H9 (cell line): ENCODE results near the gene CRB3. TPM values are rescaled to one million over a fixed set of nuclear protein-coding genes. Genes with fewer than 3 reads are reported as not detected.

Source experiments
- DNase-seq: peaks from one replicate; pipeline ENCODE4 v3.0.0-alpha.2; 2017
- H2AFZ ChIP-seq: one replicate; pipeline ENCODE4 v1.6.1; 2013; ENCODE audit warnings: mild to moderate bottlenecking, low read length, control low read depth, moderate library complexity
- H2AK5ac ChIP-seq: 2 replicates; pipeline ENCODE4 v1.6.1; 2013; ENCODE audit warnings: low read length, control low read depth, mixed read lengths; ENCODE audit not compliant: insufficient read length
- H2BK120ac ChIP-seq: one replicate; pipeline ENCODE4 v1.6.1; 2013; ENCODE audit warnings: low read depth, mild to moderate bottlenecking, low read length, control low read depth, inconsistent platforms; ENCODE audit not compliant: poor library complexity, severe bottlenecking
- H2BK12ac ChIP-seq: 2 replicates; pipeline ENCODE4 v1.6.1; 2013; ENCODE audit warnings: low read length, control low read depth, mixed read lengths, low read depth; ENCODE audit not compliant: insufficient read length
- H2BK15ac ChIP-seq: 2 replicates; pipeline ENCODE4 v1.6.1; 2013; ENCODE audit warnings: low read depth, low read length, control low read depth
- H2BK20ac ChIP-seq: one replicate; pipeline ENCODE4 v1.6.1; 2013; ENCODE audit warnings: low read depth, mild to moderate bottlenecking, low read length, control low read depth, inconsistent platforms; ENCODE audit not compliant: poor library complexity, severe bottlenecking
- H2BK5ac ChIP-seq: 2 replicates; pipeline ENCODE4 v1.6.1; 2013; ENCODE audit warnings: low read length, control low read depth, mixed read lengths; ENCODE audit not compliant: insufficient read length
- H3K14ac ChIP-seq: 2 replicates; pipeline ENCODE4 v1.6.1; 2013; ENCODE audit warnings: low read length, control low read depth; ENCODE audit not compliant: insufficient read depth
- H3K18ac ChIP-seq: 2 replicates; pipeline ENCODE4 v1.6.1; 2013; ENCODE audit warnings: low read depth, mild to moderate bottlenecking, mixed read lengths, low read length, control low read depth; ENCODE audit not compliant: insufficient read length
- H3K23ac ChIP-seq: 2 replicates; pipeline ENCODE4 v1.6.1; 2013; ENCODE audit warnings: low read length, control low read depth, mixed read lengths, low read depth; ENCODE audit not compliant: insufficient read length
- H3K23me2 ChIP-seq: 2 replicates; pipeline ENCODE4 v1.6.1; 2013; ENCODE audit warnings: low read depth, mild to moderate bottlenecking, mixed read lengths, low read length, control low read depth; ENCODE audit not compliant: insufficient read length, poor library complexity, severe bottlenecking
- H3K27ac ChIP-seq: 2 replicates; pipeline ENCODE4 v1.5.1; 2013; ENCODE audit warnings: low read length, control low read depth, mixed read lengths, low read depth; ENCODE audit not compliant: insufficient read length
- H3K27me3 ChIP-seq: 2 replicates; pipeline ENCODE4 v1.6.1; 2013; ENCODE audit warnings: low read length, control low read depth, inconsistent platforms; ENCODE audit not compliant: insufficient read depth
- H3K4ac ChIP-seq: 2 replicates; pipeline ENCODE4 v1.6.1; 2013; ENCODE audit warnings: low read depth, mild to moderate bottlenecking, control low read depth, inconsistent platforms, low read length, moderate library complexity
- H3K4me1 ChIP-seq: 2 replicates; pipeline ENCODE4 v1.6.1; 2013; ENCODE audit warnings: low read length, control low read depth, inconsistent platforms; ENCODE audit not compliant: insufficient read depth
- H3K4me2 ChIP-seq: 2 replicates; pipeline ENCODE4 v1.6.1; 2013; ENCODE audit warnings: low read length, control low read depth, mixed read lengths; ENCODE audit not compliant: insufficient read length, insufficient read depth
- H3K56ac ChIP-seq: 2 replicates; pipeline ENCODE4 v1.6.1; 2013; ENCODE audit warnings: low read depth, mild to moderate bottlenecking, mixed read lengths, low read length, control low read depth; ENCODE audit not compliant: insufficient read length
- H3K79me1 ChIP-seq: 2 replicates; pipeline ENCODE4 v1.6.1; 2013; ENCODE audit warnings: low read depth, mild to moderate bottlenecking, moderate library complexity, low read length, control low read depth, inconsistent platforms; ENCODE audit not compliant: insufficient read depth, poor library complexity, severe bottlenecking
- H3K79me2 ChIP-seq: 2 replicates; pipeline ENCODE4 v1.6.1; 2013; ENCODE audit warnings: low read length, control low read depth, inconsistent platforms; ENCODE audit not compliant: insufficient read depth
- H3K9ac ChIP-seq: 2 replicates; pipeline ENCODE4 v1.6.1; 2013; ENCODE audit warnings: low read length, control low read depth, mixed read lengths; ENCODE audit not compliant: insufficient read length; ENCODE audit errors: extremely low read depth
- H3K9me3 ChIP-seq: one replicate; pipeline ENCODE4 v1.6.1; 2013; ENCODE audit warnings: low read depth, low read length, inconsistent platforms; ENCODE audit not compliant: control insufficient read depth
- H3T11ph ChIP-seq: one replicate; pipeline ENCODE4 v1.6.1; 2013; ENCODE audit warnings: mild to moderate bottlenecking, low read length, control low read depth, inconsistent platforms
- H4K20me1 ChIP-seq: one replicate; pipeline ENCODE4 v1.6.1; 2013; ENCODE audit not compliant: control insufficient read depth, insufficient read length, insufficient read depth
- H4K5ac ChIP-seq: 2 replicates; pipeline ENCODE4 v1.6.1; 2013; ENCODE audit warnings: low read depth, mild to moderate bottlenecking, mixed read lengths, low read length, control low read depth; ENCODE audit not compliant: insufficient read length
- H4K8ac ChIP-seq: replicated peaks from 2 replicates; pipeline ENCODE4 v1.6.1; 2013; ENCODE audit warnings: low read length, control low read depth, mixed read lengths, low read depth; ENCODE audit not compliant: insufficient read length
- H4K91ac ChIP-seq: 2 replicates; pipeline ENCODE4 v1.6.1; 2013; ENCODE audit warnings: low read depth, mild to moderate bottlenecking, moderate library complexity, mixed read lengths, low read length, control low read depth; ENCODE audit not compliant: insufficient read length
- H3K27ac Mint-ChIP-seq, 3 experiments: 2 replicates in 2 of 3; 3 replicates in 1 of 3; pipeline ENCODE4 v1.8.0; 2020 to 2021; ENCODE audit warnings: mixed read lengths in 3 of 3, mild to moderate bottlenecking in 1 of 3, moderate library complexity in 1 of 3
- H3K27me3 Mint-ChIP-seq: 2 replicates; pipeline ENCODE4 v1.8.0; 2021; ENCODE audit warnings: low read depth, mild to moderate bottlenecking, moderate library complexity, mixed read lengths
- H3K36me3 Mint-ChIP-seq, 3 experiments: 2 replicates in 2 of 3; 3 replicates in 1 of 3; pipeline ENCODE4 v1.8.0; 2020 to 2021; ENCODE audit warnings: low read depth in 3 of 3, mixed read lengths in 3 of 3; ENCODE audit not compliant: insufficient read depth in 1 of 3
- H3K4me1 Mint-ChIP-seq, 2 experiments: 2 replicates each; pipeline ENCODE4 v1.8.0; 2020; ENCODE audit warnings: mixed read lengths in 2 of 2
- H3K4me3 Mint-ChIP-seq, 2 experiments: 2 replicates in 1 of 2; 3 replicates in 1 of 2; pipeline ENCODE4 v1.8.0; 2020 to 2021; ENCODE audit warnings: mild to moderate bottlenecking in 2 of 2, mixed read lengths in 2 of 2, moderate library complexity in 1 of 2
- H3K9me3 Mint-ChIP-seq, 2 experiments: 2 replicates in 1 of 2; 3 replicates in 1 of 2; pipeline ENCODE4 v1.8.0; 2020; ENCODE audit warnings: mild to moderate bottlenecking in 2 of 2, mixed read lengths in 2 of 2, moderate library complexity in 1 of 2
- CTCF ChIP-seq: fragments of 200-600 bp; sonication (generic); conservative IDR thresholded peaks from 3 replicates; pipeline ENCODE4 v1.8.0; 2021; ENCODE audit warnings: antibody characterized with exemption, mild to moderate bottlenecking
- WGBS: extraction: QIAGEN DNeasy Blood & Tissue Kit; methylation state at CpG from one replicate; pipeline ENCODE4 v1.1.7; 2013; ENCODE audit warnings: missing lambda C conversion rate, low lambda C conversion rate, mixed read lengths; ENCODE audit not compliant: insufficient read length; ENCODE audit errors: extremely low coverage; 5-methylcytosine and 5-hydroxymethylcytosine counted together
- total RNA-seq: library from RNA; stranded (reverse); gene quantifications from 2 replicates; pipeline ENCODE4 v1.2.1, GENCODE V29; 2021

The CRB3 gene
- total RNA-seq, 1 experiment from 2014 or later = 32.1 TPM

GRCh38 chr19:6467384-6467783, 3.3 kb downstream of the CRB3 start:
- no peak overlapping the region for H4K5ac ChIP-seq
- no peak overlapping the region for H3K9ac ChIP-seq
- no peak overlapping the region for H2BK12ac ChIP-seq
- H3K36me3 Mint-ChIP-seq = peaks cover 0 to 31% (median 23%) of the 10 kb centered on the region in 3 experiments; a peak in 6 of 7 replicates
- H2BK120ac ChIP-seq = no peak overlapping the region
- H2AFZ ChIP-seq = no peak overlapping the region
- no peak overlapping the region for H3K23ac ChIP-seq
- peaks cover 5% of the 10 kb centered on the region for H3K23me2 ChIP-seq
- H3K18ac ChIP-seq = no peak overlapping the region
- H2BK20ac ChIP-seq = no peak overlapping the region
- H4K8ac ChIP-seq = no peak overlapping the region
- peaks cover 2% of the 10 kb centered on the region for H3K27me3 Mint-ChIP-seq
- H3K27me3 ChIP-seq = no peaks in the 10 kb centered on the region
- no peak for TF ChIP-seq CTCF
- no peaks in the 10 kb centered on the region for H3K9me3 ChIP-seq
- H3K56ac ChIP-seq = no peak overlapping the region
- H3K14ac ChIP-seq = no peak overlapping the region
- no peaks in the 10 kb centered on the region for H3K79me1 ChIP-seq
- H2BK5ac ChIP-seq = no peak overlapping the region
- H2AK5ac ChIP-seq = no peak overlapping the region
- no CpG with 5 or more reads among the region's 8 CpGs for WGBS
- H3K4me3 Mint-ChIP-seq = no peak overlapping the region
- no peaks in the 10 kb centered on the region for H3K4me1 ChIP-seq
- no peak overlapping the region for H3K27ac Mint-ChIP-seq
- no peak overlapping the region for H3K4me2 ChIP-seq
- H3K79me2 ChIP-seq = no peaks in the 10 kb centered on the region
- no peak overlapping the region for H3K27ac ChIP-seq
- no peaks in the 10 kb centered on the region for H3K9me3 Mint-ChIP-seq
- no peak overlapping the region for H2BK15ac ChIP-seq
- H4K91ac ChIP-seq = no peak overlapping the region
- H4K20me1 ChIP-seq = no peaks in the 10 kb centered on the region
- no peak for DNase-seq
- H3K4ac ChIP-seq = no peak overlapping the region
- no peak overlapping the region for H3T11ph ChIP-seq
- H3K4me1 Mint-ChIP-seq = peaks cover 17 to 37% of the 10 kb centered on the region in 2 experiments
